Superior temporal gyrus (tissue), 1 donor: ENCODE measurements around the gene ADGRG3.

Experiments
- DNase-seq: peaks from one replicate; pipeline ENCODE4 v3.0.0-alpha.2; 2016; ENCODE audit errors: extremely low spot score

ADGRG3 gene

DNA sequence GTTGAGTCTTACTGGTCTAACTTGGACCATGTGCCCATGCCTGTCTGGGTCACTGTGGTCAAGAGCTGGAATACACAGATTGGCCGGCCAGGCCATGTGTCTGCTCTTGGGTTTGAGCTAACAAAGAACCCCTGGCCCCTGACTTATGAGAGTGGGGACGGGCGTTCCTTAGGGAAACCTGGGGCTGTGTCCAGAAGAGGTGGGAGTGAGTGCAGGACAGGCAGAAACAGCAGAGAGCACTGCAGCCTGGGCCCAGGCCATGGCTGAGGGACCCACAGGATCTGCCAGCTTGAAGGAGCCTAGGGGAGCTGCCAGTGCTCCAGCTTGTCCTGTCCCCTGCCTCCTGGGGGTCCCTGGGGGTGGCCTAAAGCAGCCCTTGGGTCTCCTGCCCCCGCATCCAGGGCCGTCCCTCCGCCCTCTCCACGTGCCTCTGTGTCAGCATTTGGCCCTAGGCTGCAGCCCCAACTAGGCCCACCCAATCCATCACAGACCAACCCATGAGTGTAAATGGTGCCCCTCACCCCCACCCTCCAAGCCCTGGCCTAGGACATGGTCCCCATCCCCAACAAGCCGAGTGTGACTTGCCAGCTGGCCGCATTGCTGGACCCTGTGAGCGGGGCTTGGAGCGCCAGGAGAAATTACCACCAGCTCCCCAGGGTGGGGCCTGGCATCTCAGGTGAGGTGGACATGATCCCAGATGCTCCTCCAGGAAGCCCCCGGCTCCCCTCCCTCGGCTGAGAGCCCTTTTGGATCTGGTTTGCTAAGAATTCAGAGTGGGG is 14.0 kb downstream of the ADGRG3 start:
- no peak for DNase-seq

DNA sequence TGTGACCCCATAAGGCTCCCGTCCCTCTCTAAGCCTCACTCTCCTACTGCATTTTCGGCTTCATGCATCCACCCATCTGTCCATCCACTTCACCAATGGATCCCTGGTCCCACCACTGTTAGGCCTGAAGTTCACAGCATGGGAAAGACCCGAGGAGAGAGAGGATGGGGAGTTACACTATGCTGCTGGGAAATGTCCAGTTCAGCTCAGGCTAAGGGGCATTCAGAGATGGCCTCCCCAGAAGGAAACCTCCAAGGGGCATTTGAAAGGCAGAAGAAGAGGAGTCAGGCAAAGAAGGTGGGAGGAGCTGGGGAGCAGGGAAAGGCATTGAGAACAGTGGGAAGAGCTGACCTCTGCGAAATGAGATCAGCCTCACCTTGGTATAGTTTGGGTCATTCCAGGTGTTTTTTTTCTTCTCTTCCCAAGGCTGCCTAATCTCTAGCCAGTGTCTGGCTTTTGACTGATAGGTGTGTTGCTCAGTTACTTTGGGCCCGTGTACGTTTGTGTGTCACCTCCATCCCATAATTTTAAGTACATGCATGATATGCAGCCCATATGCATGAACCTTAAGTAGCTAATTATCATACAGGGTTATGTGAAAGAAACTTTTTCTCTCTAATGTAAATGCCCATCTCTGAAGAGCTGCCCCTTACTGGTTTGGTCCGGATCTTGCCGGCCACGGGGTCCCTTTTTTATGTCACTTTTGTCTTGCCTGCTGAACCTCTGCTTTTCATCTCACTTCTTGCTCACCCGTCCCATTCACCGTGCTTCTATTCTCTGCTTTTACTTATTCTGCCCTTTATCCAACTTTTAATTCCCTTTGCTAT is 14.9 kb downstream of the ADGRG3 start:
- DNase-seq: no peak

DNA sequence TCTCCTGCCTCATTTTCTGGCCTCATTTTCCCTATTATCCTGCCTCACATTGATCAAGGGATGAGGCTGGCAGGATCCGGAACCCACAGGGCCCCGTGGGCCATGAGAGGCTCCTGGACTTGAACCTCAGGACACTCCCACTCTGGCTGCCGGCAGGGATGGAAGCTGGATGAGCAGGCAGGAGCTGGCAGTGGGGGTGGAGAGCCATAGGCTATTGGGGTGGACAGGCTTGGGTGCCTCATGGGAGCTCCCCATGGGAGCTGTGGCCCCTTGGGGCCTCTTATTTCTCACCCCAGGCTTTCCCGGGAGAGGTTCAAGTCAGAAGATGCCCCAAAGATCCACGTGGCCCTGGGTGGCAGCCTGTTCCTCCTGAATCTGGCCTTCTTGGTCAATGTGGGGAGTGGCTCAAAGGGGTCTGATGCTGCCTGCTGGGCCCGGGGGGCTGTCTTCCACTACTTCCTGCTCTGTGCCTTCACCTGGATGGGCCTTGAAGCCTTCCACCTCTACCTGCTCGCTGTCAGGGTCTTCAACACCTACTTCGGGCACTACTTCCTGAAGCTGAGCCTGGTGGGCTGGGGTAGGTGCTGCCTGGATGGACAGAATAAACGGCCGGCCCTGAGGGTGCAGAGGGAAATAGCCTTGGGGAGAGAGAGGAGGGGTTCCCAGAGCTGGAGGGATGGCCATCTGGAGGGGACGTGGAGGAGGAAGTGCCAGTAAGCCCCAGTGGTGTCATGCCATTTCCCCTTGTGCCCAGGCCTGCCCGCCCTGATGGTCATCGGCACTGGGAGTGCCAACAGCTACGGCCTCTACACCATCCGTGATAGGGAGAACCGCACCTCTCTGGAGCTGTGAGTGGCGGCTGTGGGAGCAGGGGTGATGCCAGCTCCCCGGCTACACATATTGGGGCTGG is 15.8 kb downstream of the ADGRG3 start:
- DNase-seq: no peak

DNA sequence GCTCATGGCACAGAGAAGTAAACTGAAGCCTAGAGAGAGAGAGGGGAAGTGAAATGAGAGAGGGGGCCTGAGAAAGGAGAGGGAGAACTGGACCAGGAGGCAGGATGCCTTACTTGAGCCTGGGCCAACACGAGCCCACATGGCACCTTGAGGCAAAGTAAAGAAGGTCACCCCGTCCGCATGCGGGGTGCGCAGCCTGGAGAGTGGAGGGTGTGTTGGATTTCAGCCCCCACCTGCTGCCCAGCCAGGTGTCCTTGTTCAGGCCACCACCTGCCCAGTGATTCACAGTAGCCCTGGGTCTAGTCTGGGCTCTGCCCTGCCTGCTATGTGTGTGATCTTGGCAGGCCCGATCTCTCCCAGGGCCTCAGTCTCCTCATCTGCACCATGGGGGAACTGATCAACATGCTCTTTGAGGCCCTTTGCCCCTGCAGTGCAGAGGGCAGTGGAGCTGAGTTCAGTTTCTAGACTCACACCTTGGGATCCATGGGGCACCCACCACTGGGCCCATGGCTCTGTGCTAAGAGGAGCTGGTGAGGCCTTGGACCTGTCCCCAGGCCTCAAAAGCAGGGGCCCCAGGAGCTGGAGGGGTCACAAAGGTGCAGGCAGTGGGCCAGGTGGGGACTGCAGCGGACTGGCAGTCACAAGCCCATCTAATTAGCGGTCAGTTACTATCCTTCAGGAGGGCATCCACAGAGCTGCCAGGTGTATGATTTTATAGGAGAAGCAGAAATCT is 16.7 kb downstream of the ADGRG3 start:
- DNase-seq: no peak

DNA sequence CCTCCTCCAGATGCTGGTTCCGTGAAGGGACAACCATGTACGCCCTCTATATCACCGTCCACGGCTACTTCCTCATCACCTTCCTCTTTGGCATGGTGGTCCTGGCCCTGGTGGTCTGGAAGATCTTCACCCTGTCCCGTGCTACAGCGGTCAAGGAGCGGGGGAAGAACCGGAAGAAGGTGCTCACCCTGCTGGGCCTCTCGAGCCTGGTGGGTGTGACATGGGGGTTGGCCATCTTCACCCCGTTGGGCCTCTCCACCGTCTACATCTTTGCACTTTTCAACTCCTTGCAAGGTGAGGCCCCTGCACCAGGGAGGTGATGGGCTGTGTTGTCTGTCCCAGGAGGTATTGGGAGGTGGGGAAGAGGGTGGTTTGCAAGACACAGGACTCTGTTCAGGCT is 17.5 kb downstream of the ADGRG3 start:
- DNase-seq: no peak

DNA sequence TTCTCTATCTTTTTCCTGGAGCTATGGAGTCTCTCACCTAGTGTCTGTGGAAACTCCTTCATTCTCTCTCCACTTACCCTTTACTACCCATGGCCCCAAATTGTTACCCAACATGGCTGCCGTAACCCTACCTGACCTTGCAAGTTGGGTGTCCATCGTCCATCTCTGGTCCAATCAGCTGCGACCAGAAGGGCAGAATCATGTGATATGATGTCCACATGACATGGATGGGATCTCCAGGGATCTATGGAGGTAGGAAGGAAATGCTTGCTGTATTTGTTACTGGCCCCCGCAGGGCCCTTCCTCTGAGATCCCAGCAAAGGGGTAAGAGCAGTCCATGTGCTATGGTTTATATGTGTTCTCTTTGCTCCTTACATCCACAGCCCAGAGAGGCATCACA is 18.5 kb downstream of the ADGRG3 start:
- DNase-seq: no peak

DNA sequence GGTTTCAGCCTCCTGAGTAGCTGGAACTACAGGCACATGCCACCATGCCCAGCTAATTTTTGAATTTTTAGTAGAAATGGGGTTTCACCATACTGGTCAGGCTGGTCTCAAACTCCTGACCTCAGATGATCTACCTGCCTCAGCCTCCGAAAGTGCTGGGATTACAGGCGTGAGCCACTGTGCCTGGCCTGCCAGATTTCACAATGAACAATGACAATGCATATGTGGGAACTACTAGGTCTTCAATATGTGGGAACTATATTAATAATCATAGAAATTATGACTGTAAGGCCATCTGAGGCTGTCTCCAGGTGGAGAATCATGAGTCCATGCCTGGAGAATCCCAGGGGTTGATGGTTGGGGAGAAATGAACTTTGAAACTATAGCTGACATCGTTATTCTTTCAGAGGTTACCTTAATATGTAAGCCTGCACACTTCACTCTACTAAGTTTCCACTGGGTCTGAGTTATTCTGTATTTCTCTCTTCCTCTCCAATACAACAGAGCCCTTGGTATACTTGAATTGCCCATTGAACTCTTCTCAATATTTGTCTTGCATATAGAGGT is 19.3 kb downstream of the ADGRG3 start:
- no peak for DNase-seq

DNA sequence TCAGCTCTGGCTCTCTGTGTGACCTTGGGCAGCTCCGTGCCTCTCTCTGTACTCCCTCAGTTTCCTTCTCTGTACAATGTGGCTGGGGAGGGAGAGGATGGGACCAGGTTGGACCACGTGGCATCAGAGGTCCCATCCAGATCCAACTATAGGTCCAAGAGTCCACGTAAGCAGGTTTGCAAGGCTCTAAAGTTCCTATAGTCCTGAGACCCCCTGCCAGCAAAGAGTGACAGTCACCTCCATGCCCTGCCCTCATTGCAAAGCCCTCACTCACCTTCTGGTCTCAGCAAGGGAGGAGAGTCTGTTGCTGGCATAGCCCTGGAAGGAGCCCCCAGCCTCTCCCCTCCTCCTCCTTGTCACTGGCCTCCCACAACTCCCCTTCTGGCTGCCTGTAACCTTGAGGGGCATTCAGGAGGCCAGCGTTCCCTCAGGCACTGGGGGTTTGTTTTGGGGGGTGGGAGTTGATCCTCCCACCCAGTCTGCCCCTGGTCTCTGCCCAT is 20.4 kb downstream of the ADGRG3 start:
- DNase-seq: no peak

DNA sequence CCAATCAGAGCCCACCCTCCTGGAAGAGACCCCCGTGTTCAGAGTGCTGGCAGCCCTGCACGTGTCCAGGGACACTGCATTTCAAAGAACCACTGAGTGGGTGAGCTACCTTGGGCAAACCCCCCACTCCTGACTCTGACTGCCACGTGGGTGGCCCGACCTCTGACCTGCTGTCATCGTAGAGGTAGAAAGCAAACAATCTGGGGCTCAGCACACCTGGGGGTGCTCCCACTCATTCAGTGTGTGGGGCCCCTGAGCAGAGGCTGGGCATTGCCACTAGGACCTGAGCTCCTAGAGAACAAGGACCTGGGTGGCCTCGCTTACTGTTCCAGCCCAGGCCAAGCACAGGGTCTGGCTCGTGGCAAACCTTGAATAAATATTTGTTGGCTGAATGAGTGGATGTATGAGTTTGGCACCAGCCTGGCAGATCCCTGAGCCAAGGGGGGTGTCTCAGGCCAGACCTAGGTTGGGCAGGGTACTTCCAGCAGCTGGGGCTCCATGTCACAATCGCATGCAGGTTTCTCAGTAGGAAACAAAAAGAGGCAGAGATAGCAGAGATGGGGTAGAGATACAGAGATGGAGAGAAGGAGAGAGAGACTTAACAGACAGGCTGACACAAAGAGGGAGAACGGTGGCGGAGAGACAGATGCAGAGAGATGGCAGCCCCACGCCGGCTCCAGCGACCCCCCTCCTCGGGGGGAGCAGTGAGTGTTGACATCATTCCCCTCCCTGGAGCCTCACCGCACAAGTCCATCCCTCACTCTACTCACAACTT is 21.1 kb downstream of the ADGRG3 start:
- no peak for DNase-seq

DNA sequence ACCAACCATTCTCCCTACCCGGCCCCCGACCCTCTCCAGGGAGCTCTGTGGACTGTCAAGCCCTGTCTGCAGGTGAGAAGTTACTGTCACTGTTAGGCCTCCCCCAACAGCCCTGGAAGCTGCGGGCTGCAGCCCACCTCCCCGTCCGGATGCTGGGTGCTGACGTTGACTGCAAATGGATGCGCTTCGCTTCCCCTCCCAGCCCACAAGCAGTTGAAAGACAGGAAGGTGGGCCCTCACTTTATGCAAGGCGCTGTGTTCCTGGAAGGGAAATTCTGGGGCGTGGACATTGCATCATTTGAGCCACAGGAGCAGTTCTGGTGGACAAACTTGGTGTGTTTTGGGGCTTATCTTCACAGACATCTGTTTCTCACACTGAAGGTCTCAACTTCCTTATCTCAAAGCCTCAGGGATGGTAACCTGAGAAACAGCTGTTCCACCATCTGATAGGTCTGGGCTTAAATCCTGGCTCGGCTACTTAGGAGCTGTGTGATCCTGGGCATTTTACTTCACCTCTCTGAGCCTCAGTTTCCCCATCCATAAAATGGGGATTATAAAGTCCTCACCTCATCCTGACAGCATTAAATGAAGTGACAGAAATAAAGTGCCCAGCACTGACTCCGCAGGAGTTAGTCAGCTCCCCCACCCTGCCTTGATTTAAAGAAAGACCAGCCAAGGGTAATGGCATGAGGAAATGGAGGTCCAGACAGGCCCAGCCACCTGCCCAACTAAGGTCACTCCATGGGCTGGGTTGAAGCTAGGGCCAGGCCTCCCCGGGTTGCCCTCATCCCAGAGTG is 21.9 kb downstream of the ADGRG3 start:
- DNase-seq: no peak

DNA sequence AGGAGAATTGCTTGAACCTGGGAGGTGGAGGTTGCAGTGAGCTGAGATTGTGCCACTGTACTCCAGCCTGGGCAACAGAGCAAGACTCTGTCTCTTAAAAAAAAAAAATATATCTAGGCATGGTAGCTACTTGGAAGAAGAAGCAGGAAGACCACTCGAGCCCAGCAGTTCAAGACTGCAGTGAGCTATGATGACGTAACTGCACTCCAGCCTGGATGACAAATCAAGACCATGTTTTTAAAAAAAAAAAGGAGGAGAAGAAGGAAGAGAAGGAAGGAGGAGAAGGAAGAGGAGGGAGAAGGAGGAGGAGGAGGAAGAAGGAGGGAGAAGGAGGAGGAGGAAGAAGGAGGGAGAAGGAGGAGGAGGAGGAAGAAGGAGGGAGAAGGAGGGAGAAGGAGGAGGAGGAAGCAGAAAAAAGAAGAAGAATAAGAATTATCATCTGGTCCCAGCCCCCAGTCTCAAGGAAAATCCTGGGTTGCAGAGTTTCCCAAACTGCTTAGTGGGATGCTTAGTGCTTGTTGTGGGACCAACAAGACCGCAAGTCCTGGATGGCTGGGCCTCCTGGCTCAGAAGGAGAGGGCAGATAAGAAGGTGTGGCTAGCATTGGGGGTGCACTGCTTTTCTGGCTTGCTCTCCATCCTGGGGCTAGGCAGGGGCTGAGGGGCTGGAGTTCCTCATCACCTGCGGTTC is 22.8 kb downstream of the ADGRG3 start:
- DNase-seq: no peak

DNA sequence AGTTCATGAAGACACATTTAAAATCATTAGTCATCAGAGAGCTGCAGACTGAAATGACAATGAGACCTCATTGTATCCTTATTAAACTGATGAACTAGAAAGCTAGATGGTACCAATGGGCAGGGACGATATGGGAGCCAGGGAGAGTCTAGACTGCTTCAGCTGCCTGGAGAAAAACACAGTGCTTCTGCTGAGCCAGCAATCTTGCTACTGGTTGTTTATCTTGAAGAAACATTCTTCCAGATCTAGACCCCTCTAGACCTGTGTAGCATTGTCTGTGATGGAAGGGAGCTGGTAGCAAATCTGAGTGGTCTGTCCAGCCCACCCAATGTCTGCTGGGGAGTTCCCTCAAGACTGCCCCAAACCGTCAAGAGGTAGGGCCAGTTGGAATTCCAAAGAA is 24.5 kb downstream of the ADGRG3 start:
- no peak for DNase-seq

DNA sequence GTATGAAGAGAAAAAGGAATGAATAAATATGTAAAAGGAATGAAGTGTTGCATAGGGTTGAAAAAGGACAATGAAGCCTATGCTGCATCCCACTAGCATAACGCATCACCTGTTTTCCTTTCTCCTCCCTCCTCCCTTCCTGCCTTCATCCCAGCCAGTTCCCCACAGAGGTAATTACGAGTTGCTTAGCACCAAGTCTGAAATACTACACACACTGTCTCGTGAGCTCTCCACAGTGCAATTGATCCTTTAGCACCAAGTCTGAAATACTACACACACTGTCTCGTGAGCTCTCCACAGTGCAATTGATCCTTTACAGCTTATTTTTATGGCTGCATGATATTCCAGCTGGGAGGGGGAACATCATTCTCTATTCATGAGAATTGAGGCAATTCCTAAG is 25.4 kb downstream of the ADGRG3 start:
- DNase-seq: no peak

DNA sequence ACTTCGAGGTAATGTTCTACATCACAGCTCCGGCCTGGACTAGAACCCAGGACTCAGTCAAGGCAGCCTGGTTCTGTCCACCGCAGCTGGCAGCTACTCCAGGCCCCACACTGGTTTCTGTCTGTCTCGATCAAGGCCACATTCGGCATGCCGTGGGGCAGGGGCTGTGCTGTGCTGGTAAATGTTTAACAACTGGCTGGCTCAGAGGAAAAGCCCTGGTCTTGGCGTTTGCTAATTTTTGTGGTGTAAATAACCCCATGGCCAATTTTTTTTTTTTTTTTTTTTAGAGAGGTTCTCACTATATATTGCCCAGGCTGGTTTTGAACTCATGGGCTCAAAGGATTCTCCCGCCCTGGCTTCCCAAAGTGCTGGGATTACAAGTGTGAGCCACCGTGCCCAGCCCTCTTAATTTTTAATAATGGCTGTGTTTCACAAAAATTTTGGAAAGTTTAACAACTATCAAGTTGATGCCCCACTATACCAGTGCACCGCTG is 26.2 kb downstream of the ADGRG3 start:
- DNase-seq: no peak

DNA sequence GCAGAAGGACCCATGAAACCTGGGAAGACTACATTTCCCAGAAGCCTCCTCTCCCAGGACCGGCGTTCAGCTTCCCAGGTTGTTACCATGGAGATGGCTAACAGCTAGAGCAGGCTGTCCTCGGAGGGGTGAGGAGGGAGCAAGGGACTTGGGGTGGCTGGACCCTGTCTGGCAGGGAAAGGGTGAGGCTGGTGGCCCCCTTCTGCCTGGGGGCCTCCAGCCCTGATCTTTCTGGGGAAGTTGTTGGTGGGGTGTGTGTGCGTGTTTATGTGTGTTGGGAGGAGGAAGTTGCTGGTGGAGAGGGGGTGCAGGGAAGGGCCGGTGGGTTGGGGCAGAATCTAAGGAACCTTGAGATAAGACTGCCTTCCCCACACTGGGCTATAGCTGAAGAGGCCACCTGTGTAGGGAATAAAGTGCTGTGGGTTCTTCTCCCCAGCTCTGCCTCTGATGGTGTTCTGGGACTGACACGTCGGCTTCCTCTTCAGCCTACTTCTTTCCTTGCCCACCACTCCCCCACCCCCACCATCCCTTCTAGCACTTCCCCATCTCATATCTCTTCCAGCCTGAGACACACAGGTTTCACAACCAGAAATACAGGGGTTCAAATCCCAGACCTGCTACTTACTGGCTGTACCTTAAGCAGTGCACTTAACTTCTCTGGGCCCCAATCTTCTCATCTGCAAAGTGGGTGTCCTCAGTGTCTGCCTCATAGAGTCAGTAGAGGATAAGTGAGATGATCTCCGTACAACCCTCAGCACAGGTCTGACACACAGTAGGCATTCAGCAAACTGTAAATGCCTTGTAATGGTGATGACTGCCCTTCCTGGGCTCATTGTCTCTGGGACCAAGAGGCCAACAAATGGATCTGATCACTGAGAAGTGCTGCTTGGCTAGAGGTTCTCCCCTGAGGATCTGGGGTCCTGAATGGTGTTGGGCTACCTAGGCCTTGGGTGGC is 26.9 kb downstream of the ADGRG3 start, which contains the start of gene DRC7:
Gene DRC7, plus strand, starts transcription at position 82 of the 955 bp plus-strand sequence. CDS start 3,144 bp downstream, outside the sequence.
- peak; percentile 61 for DNase-seq

DNA sequence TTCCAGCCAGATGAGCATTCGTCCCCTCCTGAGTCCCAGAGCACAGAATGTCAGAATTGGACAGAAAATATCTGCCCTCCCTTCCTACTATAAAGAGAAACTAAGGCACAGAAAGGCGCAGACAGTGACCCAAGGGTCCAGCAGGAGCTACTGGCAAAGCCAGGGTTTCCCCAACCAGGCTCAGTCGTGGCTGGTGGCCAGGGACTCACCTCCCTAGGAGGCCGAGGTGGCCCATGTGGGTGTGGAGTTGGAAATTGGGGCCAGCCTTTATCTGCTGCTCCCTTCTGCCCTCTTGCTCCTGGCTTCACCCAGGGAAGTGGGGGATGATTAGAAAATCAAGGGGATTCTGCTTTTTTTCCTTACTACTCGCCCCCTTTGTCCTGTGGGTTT is 27.6 kb downstream of the ADGRG3 start:
- no peak for DNase-seq

DNA sequence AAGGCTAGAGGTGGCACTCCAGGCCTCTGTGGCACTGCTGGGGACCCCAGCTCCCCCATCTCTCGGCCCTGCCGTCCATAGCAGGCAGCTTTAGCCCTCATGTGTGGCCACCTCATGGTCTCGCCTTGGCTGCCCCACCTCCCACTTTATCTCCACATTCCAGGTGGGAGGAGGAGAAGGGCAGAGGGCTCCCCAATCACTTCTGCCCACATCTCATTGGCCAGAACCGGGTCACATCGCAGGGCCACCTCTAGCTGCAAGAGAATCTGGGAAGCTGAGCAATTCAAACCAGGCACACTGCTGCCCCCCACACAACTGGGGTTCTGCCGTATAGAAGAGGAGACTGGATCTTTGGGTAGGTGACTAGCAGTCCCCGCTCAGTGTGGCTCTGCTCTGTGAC is 28.1 kb downstream of the ADGRG3 start:
- DNase-seq: no peak
